GM18951 (cell line): Measurements from ENCODE around the gene DLGAP1.
"Not testable (repeated sequence)": the region's sequence is repeated elsewhere in the genome, so short reads cannot be mapped to it uniquely, and the experiment has no call there.

Experiments
- POLR2A ChIP-seq: IDR thresholded peaks from 4 replicates; pipeline ENCODE4 v1.6.1; 2011; ENCODE audit warnings: mild to moderate bottlenecking; ENCODE audit not compliant: insufficient read length, insufficient read depth; ENCODE audit errors: extremely low read depth
- in situ Hi-C: fragments of 300-500 bp; cut with MboI; formaldehyde crosslinking; loops from one replicate; pipeline ENCODE4 v1.12.0; 2022; ENCODE audit warnings: low sequenced_read_pairs, mixed read lengths, inconsistent platforms; ENCODE audit not compliant: unreplicated experiment

Gene DLGAP1

DNA sequence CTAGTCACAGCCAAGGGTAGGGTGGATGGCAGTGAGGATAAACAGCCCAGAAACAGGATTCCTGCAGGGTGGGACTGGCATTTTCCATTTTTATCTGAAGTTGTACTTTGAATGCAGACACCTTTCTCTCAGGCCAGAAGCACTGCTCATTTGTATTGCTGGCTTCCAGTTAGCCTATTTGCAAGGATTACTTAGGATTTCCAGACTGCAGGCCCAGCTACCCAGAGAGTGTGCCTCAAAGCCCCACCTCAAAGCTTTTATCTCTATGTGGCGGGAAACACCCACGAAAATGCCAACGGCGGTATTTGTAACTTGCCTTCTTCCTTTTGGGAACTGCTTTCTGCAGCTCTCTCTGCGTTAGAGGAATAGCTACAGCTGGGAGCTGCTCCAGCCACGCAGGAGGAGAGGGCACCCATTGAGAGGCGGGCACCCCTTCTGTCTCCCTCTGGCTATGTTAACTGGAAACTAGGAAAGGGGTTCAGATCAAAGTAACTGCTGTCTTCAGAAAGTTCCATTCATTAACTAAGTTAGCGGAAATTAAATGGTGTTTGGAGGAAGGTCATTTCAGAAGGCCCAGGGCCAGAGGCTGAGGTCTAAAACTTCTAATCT lies 860.2 kb downstream of the DLGAP1 start:
- no peak for TF ChIP-seq POLR2A
- in situ Hi-C loops = loop anchor here (5.0 to 10.0 kb wide), 3 partner anchors 70 to 333 kb away; partner anchors contain the start of gene MYL12B

DNA sequence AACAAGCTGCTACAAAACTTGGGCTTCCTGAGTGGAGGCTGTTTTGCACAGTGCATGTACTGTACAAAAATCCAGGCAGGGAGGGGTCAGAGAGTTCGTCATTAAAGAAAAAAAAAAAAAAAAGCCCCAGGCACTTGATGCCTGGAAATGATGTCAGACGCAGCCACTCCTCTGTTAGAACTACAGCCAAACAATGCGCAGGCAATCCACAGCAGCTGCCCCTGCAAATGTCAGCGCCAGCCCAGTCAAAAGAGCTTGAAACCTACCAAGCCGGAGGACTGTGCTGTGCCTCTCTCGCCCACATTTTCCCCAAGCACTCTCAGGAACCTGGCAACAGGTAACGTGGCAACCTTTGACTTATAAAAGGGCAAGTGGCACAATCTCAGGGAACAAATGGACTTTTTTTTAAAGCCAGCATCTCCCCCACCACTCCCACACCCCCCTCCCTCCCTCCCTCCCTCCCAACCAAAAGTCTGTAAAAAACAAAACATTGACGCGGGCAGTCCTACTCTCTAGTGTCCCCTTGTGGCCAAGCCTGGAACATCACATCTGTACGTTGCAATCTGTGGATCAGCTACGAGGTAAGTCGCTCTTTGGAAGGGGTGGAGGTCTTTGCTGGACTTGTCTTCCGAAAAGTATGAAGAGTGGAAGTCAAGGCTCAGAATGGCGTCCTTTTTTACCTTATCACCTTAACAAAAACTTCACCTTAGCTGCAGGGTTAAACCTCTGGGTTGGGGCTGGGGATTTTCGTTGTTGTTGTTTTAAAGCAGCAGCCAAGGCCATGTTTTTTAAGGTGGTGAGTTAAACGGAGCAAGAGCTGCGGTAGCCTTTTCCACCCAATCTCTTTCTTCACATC lies 861.0 kb downstream of the DLGAP1 start:
- in situ Hi-C loops = loop anchor here (5.0 to 10.0 kb wide), 2 partner anchors 71 to 137 kb away; no protein-coding TSS in a partner anchor
- peak; percentile 38 for TF ChIP-seq POLR2A

DNA sequence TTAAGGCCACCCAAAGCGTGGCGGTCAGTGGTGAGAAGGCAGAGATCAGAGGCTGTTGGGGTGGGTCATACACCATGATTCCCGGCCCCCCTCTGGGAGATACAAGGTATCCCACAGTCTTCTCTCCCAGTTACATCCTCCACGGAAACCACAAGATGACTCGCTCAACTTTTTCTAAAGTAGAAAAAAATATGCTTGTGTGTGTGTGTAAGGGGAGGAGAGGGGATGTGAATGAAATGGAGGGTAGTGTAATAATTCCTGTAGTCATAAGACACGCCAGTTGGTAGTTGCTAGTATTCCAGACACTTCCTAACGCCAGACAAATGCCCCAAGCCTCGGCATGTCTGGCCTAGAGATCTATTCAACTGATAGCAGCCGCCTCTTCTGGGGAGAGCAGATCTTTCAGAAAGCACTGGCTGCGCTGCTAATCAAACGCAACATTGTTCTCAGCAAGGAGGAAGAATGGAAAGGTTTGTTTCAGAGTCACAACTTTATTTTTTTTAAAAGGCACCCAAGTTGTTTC lies 861.7 kb downstream of the DLGAP1 start:
- no peak for TF ChIP-seq POLR2A
- in situ Hi-C loops = loop anchor here (5.0 to 10.0 kb wide), 2 partner anchors 71 to 136 kb away; no protein-coding TSS in a partner anchor

DNA sequence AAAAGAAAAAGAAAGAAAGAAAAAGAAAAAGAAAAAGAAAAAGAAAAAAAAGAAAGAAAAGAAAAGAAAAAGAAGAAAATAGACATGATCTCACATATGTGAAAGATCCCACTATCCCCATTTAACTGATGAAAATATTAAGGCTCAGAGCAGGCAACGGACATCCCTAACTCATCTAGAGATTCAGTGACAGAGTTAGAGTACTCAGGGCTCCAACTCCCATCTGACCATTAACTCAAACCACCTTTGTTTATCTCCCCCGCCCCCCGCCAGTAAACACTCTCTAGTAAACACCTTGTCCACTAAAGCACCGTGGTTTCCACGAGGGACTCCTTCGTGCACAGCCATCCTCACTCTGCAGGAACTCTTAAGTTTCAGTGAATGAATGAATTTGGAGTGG lies 862.2 kb downstream of the DLGAP1 start:
- no peak for TF ChIP-seq POLR2A
- in situ Hi-C loops = loop anchor here (5.0 to 10.0 kb wide), 2 partner anchors 72 to 136 kb away; no protein-coding TSS in a partner anchor

DNA sequence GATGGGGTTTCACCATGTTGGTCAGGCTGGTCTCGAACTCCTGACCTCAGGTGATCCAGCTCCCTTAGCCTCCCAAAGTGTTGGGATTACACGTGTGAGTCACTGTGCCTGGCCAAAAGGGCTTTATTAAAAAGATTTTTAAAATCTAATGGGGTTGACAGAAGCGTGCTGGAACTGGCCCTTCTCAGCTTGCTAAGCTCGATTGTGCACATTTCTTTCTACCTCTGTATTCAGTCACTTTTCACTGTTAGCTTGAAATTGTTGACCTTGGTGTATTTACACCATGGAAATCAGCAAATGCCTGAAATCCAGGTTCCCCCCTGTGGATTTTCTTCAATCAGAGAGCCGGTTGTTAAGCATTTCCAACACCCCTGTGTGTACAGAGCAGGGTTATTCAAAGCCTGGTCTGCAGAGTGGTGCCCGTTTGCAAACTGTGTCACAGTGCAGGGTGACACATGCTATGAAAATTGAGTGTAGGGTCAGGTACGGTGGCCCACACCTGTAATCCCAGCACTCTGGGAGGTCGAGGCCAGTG lies 864.9 kb downstream of the DLGAP1 start:
- no peak for TF ChIP-seq POLR2A
- in situ Hi-C loops = loop anchor here (5.0 to 10.0 kb wide), 2 partner anchors 75 to 133 kb away; no protein-coding TSS in a partner anchor

DNA sequence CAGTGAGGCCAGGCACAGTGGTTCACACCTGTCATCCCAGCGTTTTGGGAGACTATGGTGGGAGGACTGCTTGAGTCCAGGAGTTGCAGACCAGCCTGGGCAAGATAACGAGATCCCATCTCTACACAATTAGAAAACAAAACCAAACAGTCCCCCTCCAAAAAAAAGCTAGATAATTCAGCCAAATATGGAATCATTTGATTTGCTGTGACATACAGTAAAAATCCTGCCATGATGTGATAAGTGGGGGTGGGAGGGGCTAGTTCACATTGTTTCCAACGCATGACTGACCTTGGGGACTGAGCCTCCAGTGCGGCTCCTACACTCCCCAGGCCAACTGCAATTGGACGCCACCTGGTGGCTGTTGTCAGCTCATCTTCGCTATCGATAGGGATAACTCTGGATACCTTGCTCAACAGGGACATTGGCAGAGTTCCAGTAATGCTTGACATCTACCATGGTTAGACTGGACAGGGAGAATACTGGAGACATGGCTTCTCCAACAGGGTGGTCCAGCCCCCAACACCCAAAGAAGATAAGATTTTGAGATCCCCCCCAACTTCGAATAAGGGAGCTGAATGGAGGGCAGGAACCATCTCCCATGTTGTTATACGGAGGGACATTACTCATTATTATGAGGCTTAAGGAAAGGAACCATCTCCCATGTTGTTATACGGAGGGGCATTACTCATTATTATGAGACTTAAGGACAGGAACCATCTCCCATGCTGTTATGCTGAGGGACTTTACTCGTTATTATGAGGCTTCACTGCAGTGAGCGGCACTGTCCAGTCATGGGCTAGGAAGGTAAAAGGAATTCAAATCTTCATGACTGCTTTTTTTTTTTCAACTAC lies 869.2 kb downstream of the DLGAP1 start:
- TF ChIP-seq POLR2A = no peak
- in situ Hi-C loops = no loop called here

DNA sequence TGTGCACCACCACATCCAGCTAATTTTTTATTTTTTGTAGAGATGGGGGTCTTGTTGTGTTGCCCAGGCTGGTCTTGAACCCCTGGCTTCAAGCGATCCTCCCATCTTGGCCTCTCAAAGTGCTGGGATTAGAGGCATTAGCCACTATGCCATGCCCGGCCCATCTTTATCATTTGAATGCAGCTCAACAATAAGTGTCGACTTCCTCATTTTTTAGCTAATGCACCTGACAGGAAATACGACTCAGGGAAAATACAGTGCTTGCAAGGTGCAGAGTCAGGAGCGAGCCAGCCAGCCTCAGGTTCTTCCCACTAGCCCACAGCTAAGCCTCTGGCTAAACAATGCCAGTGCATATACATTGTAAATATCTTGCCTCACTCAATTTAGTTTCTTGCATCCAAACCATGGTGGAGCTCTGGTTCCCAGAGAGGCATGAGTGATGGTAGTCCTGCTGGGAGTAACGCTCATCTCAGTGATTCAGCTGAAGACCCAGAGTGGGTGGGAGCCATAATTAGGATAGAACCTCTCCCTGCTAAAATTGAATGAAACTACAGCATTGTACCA lies 870.1 kb downstream of the DLGAP1 start:
- in situ Hi-C loops = no loop called here
- TF ChIP-seq POLR2A = no peak

DNA sequence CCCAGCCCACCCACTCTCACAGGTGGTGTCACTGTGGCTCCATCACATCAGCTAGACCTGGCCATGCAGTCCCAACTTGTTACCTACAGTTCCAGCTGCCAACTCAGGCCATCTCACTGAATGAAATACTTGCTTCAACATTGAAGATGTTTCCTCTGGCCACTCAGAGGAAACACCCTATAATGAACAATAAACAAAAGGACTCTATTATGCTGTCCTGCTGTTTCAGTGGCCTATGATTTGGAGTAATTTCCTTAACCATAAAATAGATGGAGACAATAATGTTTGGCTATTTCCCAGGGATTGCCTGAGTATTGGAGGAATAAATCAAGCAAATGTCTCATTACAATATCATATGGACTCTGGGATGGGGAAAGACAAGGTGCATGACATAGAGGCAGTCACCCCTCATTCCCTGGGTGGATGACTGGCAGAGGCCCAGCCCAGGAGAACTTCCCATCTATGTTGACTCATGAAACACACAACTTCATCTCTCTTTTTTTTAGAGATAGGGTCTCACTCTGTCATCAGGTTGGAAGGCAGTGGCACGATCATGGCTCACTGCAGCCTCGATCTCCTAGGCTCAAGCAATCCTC lies 870.7 kb downstream of the DLGAP1 start:
- in situ Hi-C loops = no loop called here
- TF ChIP-seq POLR2A = no peak

DNA sequence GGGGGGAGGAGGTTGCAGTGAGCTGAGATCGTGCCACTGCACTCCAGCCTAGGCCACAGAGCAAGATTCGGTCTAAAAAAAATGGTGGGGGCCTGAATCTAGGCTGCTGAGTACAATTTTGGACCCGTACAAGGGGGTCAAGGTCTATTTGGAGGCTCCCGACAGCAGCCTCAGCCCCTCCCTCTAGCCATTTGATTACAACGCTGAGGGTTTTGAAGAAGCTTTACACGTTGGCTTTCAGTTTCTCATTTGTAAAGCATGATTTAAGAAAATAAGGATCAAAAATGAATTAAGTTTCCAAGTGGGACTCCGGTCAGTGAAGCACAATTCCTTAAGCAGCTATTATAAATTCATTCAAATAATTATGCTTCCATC lies 871.2 kb downstream of the DLGAP1 start:
- TF ChIP-seq POLR2A = no peak
- in situ Hi-C loops = no loop called here

DNA sequence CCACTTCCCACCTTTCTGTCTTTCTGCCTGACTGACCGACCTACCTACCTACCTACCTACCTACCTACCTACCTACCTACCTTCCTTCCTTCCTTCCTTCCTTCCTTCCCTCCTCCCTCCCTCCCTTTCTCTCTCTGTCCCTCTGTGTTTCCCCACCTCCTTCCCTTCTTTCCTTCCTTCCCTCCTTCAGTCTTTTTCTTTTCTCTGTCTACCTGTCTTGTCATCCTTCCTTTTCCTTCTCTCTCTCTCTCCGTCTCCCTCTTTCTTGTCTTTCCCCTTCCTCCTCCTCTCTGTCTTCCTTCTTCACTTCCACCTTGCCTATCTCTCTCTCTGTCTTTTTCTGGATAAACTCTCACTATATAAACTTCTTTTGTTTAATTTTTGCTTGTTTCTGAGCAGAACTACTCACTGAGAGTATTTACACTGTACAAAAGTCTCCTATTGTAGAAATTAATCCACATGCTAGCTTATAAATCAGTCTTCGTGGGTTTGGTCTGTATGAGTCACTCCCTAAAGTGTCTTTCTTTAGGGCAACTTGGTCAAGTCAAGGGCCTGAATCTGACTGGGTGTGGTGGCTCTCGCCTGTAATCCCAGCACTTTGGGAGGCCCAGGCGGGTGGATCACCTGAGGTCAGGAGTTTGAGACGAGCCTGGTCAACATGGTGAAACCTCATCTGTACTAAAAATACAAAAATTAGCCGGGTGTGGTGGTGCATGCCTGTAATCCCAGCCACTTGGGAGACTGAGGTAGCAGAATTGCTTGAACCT lies 871.8 kb downstream of the DLGAP1 start:
- in situ Hi-C loops = not testable (repeated sequence)

DNA sequence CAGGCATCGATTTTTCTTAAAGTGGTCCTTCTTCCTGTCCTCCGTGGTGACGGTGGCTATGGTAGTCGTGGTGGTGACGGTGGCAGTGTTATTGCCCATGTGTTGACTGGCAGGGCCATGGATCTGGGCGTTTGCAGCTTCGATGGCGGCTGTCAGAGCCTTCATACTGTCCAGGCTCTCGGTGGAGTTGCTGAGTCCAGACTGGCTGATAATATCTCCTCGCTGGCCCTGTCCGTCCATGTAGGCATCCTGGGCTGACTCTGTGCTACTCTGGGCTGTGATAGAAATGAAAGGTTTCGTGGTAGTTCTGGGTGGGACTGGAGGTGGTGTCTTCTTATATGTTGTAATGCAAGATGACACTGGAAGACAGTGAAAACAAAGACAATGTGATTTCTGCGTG lies 873.2 kb downstream of the DLGAP1 start:
- in situ Hi-C loops = no loop called here
- no peak for TF ChIP-seq POLR2A

DNA sequence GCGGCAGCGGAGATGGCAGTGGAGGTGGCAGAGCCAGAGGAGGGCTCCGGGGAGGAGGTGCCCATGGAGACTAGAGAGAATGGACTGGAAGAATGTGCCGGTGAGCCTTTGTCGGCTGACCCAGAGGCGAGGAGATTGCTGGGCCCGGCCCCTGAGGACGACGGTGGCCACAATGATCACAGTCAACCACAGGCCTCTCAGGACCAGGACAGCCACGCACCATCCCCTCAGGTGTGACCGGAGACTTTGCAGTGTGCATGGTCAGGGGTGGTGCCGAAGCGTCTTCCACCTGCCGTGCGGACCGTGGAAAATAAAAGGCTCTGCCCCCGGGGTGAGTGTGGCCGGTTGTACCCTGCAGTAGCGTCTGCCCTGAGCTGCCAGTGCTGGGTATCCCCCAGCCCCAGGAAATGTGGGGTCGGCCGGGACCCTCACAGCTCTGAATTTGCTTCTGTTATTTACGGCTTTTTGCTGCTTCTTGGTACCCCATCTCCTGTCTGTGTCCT lies 874.5 kb downstream of the DLGAP1 start:
- in situ Hi-C loops = not testable (repeated sequence)
